ENCODE measurements around the gene UNC5C.
"Not testable (repeated sequence)": the region's sequence is repeated elsewhere in the genome, so short reads cannot be mapped to it uniquely, and the experiment has no call there.

Gene UNC5C

GRCh38 chr4:95161781-95162469, 386.8 kb downstream of the UNC5C start:
- no peak for DNase-seq

- DNase-seq = no peak
These were observed 389.4 kb downstream of the UNC5C start for GRCh38 chr4:95159384-95159783.

GRCh38 chr4:95158626-95159025, 390.1 kb downstream of the UNC5C start:
- DNase-seq = no peak

GRCh38 chr4:95158045-95158444, 390.7 kb downstream of the UNC5C start:
- no peak for DNase-seq

GRCh38 chr4:95157596-95157995, 391.2 kb downstream of the UNC5C start:
- no peak for DNase-seq

GRCh38 chr4:95156452-95156765, 392.4 kb downstream of the UNC5C start:
- DNase-seq = no peak

- peak; percentile 42 for DNase-seq
These were observed 392.9 kb downstream of the UNC5C start for GRCh38 chr4:95155759-95156451.

- no peak for DNase-seq
These were observed 395.6 kb downstream of the UNC5C start for GRCh38 chr4:95153182-95153581.

GRCh38 chr4:95151255-95151654, 397.5 kb downstream of the UNC5C start:
- no peak for DNase-seq

GRCh38 chr4:95142932-95143331, 405.8 kb downstream of the UNC5C start:
- no peak for DNase-seq

GRCh38 chr4:95141361-95141760, 407.4 kb downstream of the UNC5C start:
- no peak for DNase-seq

GRCh38 chr4:95139424-95139823, 409.3 kb downstream of the UNC5C start:
- DNase-seq = not testable (repeated sequence)

GRCh38 chr4:95134016-95134415, 414.8 kb downstream of the UNC5C start:
- not testable (repeated sequence) for DNase-seq

GRCh38 chr4:95129821-95130311, 418.9 kb downstream of the UNC5C start:
- DNase-seq = no peak

GRCh38 chr4:95129031-95129430, 419.7 kb downstream of the UNC5C start:
- DNase-seq = no peak

- no peak for DNase-seq
These were observed 423.8 kb downstream of the UNC5C start for GRCh38 chr4:95124906-95125504.

GRCh38 chr4:95122001-95122400, 426.8 kb downstream of the UNC5C start:
- no peak for DNase-seq

- DNase-seq = no peak
These were observed 428.3 kb downstream of the UNC5C start for GRCh38 chr4:95120456-95120855.

- DNase-seq = no peak
These were observed 430.3 kb downstream of the UNC5C start for GRCh38 chr4:95118497-95118896.

- DNase-seq = no peak
These were observed 434.3 kb downstream of the UNC5C start for GRCh38 chr4:95114521-95114920.
